NCI-H1436 treated with DMSO at 0.1 percent for 48 hours (cell line): ENCODE data around the gene FAM174C.

ENCODE experiments used
- DNase-seq: peaks from one replicate; lab custom pipeline; 2025; lab: John Stamatoyannopoulos, UW

The FAM174C gene

DNA sequence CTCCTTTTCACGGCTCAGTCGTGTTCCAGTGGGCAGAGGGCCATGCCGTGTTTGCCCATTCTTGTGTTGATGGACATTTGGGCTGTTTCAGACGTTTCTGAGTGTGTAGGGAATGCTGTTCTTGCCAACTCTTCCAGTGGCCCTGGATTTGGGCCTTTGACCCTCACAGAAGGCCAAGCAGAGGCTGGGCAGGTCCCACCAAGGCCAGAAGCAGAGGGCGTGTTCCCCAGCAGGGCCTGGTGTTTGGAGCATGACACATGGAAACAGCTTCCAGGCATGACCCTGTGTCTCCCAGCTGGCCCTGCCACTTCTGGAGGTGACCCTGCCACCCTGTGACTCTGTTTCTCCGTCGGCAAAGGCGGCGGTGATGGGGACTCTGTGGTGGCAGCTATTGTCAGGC is 46.2 kb downstream of the FAM174C start:
- DNase-seq, result no peak

DNA sequence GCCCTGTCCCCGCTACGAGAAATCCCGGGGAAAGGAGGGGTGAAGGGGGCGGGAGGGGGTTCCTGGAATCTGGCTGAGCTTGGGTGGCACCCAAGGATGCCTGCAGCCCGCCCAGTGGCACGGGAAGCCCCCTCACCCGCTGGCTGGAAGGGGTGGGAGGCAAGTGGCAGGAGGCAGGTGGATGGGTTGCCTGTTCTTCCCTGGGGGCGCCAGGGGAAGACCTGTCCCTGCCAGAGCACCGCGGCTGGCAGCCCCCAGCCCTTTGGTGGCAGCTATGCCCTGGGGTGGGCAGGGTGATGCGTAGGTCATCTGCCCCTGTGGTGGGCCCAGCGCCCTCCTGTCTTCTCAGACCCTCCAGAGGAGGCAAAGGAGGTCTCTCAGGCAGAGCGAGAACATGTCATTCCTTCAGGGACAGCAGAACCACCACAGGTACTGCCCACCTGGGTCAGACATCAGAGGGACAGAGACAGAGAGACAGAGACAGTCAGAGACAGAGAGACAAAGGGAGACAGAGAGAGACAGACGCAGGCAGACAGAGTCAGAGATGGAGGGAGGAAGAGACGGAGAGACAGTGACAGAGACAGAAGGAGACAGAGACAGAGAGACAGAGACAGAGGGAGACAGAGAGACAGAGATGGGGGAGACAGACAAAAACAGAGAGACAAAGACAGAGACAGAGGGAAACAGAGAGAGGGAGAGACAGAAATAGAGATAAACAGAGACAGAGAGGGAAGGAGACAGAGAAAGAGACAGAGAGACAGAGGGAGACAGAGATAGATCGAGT is 47.1 kb downstream of the FAM174C start:
- no peak for DNase-seq

DNA sequence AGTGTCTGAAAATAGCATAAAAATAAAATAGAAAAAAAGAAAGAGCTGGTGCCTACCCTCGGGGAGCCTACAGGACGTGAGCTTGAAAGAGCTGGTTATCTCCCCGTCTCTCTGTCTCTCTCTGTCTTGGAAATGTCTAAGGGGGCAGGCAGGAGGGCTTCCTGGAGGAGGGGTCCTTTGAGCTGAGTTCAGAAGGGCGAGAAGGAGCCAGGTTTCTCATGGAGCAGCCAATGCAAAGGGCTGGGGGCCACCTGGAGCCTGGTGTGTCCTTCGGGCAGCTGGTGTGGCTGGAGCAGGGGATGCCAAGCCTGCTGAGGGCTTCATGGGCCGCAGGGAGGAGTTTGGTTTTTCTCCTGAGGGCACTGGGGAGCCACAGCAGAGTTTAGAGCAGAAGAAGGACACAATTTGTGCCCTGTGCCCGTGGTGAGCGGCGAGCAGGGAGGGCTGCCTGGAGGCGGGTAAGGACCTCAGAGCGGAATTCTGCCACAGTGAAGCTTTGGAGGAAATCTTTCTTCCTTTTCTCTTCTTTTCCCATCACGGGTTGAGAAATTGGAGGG is 49.0 kb downstream of the FAM174C start:
- DNase-seq, result no peak

DNA sequence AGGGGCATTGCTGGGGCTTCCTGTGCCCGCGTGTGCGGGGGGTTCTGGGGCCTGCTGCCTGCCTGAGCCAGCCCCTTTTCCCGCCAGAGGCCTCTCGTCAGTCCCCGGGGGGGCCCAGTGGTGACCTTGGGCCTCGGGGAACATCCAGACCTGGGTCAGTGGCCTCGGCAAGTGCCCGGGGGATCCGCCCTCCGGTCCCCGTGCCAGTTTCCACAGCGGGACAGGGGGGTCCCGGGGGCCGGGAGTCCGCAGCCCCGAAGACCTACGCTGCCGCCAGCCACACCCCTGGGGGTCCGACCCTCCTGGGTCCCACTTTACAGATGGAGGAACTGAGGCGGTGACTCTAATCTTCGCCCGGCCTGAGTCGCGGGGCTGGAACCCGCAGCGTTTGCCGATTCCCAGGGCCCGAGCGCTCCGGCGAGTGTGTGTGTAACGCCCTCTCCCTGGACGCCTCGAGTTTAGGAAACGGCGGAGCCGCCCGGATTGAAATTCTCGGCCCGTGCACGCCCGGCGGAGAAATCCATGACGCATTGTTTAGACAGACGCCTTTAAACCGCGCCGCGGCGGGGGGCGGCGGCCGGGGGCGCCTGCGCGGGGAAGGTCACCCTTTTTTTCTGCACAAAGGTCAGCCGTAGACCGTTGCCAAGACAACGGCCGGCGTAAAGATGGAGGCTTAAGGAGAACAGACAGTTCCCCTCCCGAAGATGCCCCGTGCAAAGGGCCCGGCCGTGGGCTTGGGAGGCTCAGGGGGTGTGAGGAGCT is 49.7 kb downstream of the FAM174C start:
- no peak for DNase-seq

DNA sequence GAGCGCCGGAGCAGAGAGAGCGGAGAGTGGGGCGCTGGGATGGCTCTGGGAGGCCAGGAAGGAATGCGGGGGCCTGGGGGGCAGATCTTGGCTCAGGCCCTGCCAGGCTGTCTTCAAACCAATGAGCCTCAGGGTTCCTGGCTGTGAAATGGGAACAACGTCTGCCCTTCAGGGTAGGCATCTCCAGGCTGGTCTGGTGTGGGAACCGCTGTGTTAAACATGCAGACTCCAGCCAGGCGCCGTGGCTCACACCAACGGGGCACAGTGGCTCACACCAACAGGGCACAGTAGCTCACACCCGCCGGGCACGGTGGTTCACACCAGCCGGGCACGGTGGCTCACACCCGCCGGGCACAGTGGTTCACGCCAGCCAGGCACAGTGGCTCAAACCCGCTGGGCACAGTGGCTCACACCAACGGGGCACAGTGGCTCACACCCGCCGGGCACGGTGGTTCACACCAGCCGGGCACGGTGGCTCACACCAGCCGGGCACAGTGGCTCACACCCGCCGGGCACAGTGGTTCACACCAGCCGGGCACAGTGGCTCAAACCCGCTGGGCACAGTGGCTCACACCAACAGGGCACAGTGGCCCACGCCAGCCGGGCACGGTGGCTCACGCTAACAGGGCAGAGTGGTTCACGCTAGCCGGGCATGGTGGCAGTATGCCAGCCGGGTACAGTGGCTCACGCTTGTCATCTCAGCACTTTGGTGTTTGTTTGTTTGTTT is 50.4 kb downstream of the FAM174C start:
- DNase-seq, result no peak

DNA sequence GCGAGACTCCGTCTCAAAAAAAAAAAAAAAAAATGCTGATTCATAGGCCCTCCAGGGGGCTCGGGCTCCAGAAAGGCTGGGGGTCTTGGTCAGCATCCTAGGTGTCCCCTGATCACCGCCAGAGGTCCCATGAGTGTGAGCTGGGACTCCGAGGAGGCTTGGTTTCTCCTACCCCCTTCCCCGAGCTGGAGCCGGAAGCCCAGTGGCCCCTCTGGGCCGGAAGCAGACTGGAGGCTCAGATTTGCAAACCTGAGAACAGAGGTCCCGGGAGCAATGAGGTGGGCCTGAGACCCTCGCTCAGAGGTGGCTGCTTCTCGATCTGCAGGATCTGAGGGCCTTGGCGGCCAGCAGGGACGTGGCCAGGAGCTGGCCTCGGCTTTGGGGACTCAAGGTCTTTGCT is 51.8 kb downstream of the FAM174C start:
- no peak for DNase-seq
